Measurements from ENCODE around the gene WRNIP1.
A peak's percentile ranks its signal among the peaks of the same experiment; 100 is the strongest.

WRNIP1 gene

GRCh38 chr6:2765896-2766766, 938 bp downstream of the WRNIP1 start:
- DNase-seq (ENCODE audit: extremely low read depth, low read depth), result no peak
- TF ChIP-seq CTCF (IDR thresholded peaks at IDR 0.05; ENCODE audit: low read depth, low read length, missing control alignments), result no peak
- H3K4me3 ChIP-seq (replicated peaks; ENCODE audit: low read depth, low read length), result peak overlapping the region; percentile 90

GRCh38 chr6:2766767-2767656, 1.8 kb downstream of the WRNIP1 start:
- no peak for TF ChIP-seq CTCF (IDR thresholded peaks at IDR 0.05; ENCODE audit: low read depth, low read length, missing control alignments)
- H3K4me3 ChIP-seq (replicated peaks; ENCODE audit: low read depth, low read length), result peak overlapping the region; percentile 90
- no peak for DNase-seq (ENCODE audit: extremely low read depth, low read depth)

GRCh38 chr6:2767657-2768524, 2.7 kb downstream of the WRNIP1 start:
- H3K4me3 ChIP-seq (replicated peaks; ENCODE audit: low read depth, low read length), result peak overlapping the region; percentile 90
- TF ChIP-seq CTCF (IDR thresholded peaks at IDR 0.05; ENCODE audit: low read depth, low read length, missing control alignments), result no peak
- DNase-seq (ENCODE audit: extremely low read depth, low read depth), result no peak

GRCh38 chr6:2768696-2769095, 3.5 kb downstream of the WRNIP1 start:
- H3K4me3 ChIP-seq (replicated peaks; ENCODE audit: low read depth, low read length), result peak overlapping the region; percentile 90
- DNase-seq (ENCODE audit: extremely low read depth, low read depth), result no peak
- TF ChIP-seq CTCF (IDR thresholded peaks at IDR 0.05; ENCODE audit: low read depth, low read length, missing control alignments), result no peak

GRCh38 chr6:2770171-2770570, 5.0 kb downstream of the WRNIP1 start:
- H3K4me3 ChIP-seq (replicated peaks; ENCODE audit: low read depth, low read length), result no peak overlapping the region
- no peak for DNase-seq (ENCODE audit: extremely low read depth, low read depth)

More at GRCh38 chr6:2770171-2770570, 5.0 kb downstream of the WRNIP1 start:
- no peak for TF ChIP-seq CTCF (IDR thresholded peaks at IDR 0.05; ENCODE audit: low read depth, low read length, missing control alignments)
